Measurements from ENCODE around the gene ZBTB21.

GRCh38 chr21:41953249-41953830 is 56.8 kb downstream of the ZBTB21 start:
- TF ChIP-seq CTCF (IDR thresholded peaks at IDR 0.05; ENCODE audit: low read depth, low read length, poor library complexity, severe bottlenecking) (no peak), EZH2phosphoT487 (IDR thresholded peaks at IDR 0.05; ENCODE audit: borderline replicate concordance, low read length) (no peak)

All from DOHH2 (cell line).